SK-N-MC (cell line): ENCODE data around the gene STAG1.

Source experiments
- EZH2 ChIP-seq: fragments of 200-600 bp; sonication (generic); IDR thresholded peaks from one replicate; pipeline ENCODE4 v1.6.1; 2017; ENCODE audit warnings: antibody characterized with exemption
- FOXP2 ChIP-seq: optimal IDR thresholded peaks from 2 replicates; pipeline ENCODE3; 2011; ENCODE audit warnings: mild to moderate bottlenecking, moderate library complexity; ENCODE audit not compliant: insufficient read depth; ENCODE audit errors: extremely low read length, control extremely low read depth
- POLR2AphosphoS5 ChIP-seq: IDR thresholded peaks from 2 replicates; pipeline ENCODE4 v1.6.1; 2012; ENCODE audit warnings: mild to moderate bottlenecking, low read depth, low read length, borderline replicate concordance

GRCh38 chr3:136404056-136404455 is 348.1 kb downstream of the STAG1 start:
- TF ChIP-seq POLR2AphosphoS5 (no peak), EZH2 (no peak), FOXP2 (no peak)
